22Rv1 (cell line): ENCODE results near the gene CTNNBIP1.

Experiments
- ZFX ChIP-seq: fragments of 450-650 bp; IDR thresholded peaks from 2 replicates; pipeline ENCODE4 v1.6.1; 2017; ENCODE audit warnings: antibody characterized with exemption, borderline replicate concordance
- TF ChIP-seq, protein P1 (sequence below): fragments of 450-650 bp; IDR thresholded peaks from 2 replicates; pipeline ENCODE4 v1.5.1; 2017; ENCODE audit warnings: mild to moderate bottlenecking

DNA sequence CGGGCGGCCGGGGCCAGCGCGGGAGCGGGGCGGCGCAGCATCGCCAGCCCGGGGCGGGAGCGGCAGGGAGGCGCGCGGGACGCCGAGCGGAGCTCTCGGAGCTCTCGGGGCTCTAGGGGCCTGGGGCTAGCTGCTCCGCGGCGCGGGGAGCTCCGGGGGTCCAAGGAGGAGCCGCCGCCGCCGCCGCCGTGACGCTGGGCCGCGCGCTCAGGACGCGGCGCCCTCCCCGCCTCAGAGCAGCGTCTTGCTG, 86.5 kb downstream of the CTNNBIP1 start:
- TF ChIP-seq, protein P1, sequence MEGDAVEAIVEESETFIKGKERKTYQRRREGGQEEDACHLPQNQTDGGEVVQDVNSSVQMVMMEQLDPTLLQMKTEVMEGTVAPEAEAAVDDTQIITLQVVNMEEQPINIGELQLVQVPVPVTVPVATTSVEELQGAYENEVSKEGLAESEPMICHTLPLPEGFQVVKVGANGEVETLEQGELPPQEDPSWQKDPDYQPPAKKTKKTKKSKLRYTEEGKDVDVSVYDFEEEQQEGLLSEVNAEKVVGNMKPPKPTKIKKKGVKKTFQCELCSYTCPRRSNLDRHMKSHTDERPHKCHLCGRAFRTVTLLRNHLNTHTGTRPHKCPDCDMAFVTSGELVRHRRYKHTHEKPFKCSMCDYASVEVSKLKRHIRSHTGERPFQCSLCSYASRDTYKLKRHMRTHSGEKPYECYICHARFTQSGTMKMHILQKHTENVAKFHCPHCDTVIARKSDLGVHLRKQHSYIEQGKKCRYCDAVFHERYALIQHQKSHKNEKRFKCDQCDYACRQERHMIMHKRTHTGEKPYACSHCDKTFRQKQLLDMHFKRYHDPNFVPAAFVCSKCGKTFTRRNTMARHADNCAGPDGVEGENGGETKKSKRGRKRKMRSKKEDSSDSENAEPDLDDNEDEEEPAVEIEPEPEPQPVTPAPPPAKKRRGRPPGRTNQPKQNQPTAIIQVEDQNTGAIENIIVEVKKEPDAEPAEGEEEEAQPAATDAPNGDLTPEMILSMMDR: no peak
- no peak for TF ChIP-seq ZFX
